Ammon's horn (tissue), 1 donor: ENCODE results near the gene EPYC.

Source experiments
- DNase-seq: peaks from one replicate; pipeline ENCODE4 v3.0.0-alpha.2; 2016; ENCODE audit warnings: low spot score

The EPYC gene

GRCh38 chr12:90958347-90958746 lies 46.4 kb downstream of the EPYC start:
- DNase-seq = no peak

DNA sequence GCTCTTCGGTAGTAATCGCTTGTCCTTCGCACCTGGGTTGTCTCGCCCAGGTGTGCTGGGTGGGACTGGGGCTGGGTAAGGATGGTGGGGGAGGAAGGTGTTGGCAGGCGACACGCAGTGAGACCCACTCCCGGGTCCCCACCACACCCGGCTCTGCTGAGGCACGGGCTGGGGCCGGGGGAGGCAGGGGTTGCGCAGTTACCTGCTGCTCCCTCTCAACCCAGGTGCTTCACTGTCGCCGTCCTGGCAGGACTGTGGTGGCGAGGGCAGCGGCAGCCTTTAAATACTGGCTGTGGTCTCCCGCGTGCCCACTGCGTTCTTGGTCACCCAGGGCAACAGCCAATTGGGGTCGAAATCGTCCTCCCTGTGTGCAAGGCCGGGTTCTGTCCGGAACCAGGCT lies 49.9 kb downstream of the EPYC start, which contains the start of gene CCER1:
Gene CCER1 (minus strand): TSS at position 256 of the 400 bp plus-strand sequence. CDS start 434 bp downstream, outside the sequence.
- DNase-seq = no peak

GRCh38 chr12:90954428-90954827 lies 50.3 kb downstream of the EPYC start:
- DNase-seq = no peak

GRCh38 chr12:90953956-90954421 lies 50.8 kb downstream of the EPYC start:
- DNase-seq = no peak

GRCh38 chr12:90951432-90952105 lies 53.2 kb downstream of the EPYC start:
- no peak for DNase-seq

GRCh38 chr12:90947869-90948268 lies 56.9 kb downstream of the EPYC start:
- no peak for DNase-seq

DNA sequence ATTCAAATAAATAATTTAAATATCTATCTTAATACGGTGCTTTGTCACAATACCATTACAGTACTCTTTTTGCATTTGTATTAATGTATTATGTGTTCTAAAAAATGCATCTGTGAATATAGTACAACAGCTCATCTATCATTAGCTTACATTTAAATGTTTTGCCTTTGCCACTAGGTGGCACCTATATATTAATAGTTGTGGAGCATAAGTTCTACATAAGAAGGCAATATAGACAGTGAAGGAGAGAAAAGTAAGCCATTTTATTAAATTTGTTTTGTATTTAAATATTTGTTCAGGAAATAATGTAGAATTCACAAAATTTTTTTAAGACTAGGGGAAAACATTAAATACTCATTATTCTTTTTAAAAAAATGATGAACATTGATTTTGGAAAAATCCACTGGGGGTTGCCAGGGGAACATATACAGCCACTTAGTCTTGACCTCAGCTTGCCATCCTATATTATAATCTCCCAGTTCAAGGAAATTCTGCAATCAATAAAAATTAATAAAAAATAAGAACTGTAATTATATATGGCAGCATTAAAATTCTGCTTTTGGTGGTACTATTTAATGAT lies 59.6 kb downstream of the EPYC start:
- DNase-seq = no peak

- DNase-seq = no peak
These were observed 61.5 kb downstream of the EPYC start for GRCh38 chr12:90943255-90943654.

GRCh38 chr12:90940872-90941499 lies 63.8 kb downstream of the EPYC start:
- no peak for DNase-seq

DNA sequence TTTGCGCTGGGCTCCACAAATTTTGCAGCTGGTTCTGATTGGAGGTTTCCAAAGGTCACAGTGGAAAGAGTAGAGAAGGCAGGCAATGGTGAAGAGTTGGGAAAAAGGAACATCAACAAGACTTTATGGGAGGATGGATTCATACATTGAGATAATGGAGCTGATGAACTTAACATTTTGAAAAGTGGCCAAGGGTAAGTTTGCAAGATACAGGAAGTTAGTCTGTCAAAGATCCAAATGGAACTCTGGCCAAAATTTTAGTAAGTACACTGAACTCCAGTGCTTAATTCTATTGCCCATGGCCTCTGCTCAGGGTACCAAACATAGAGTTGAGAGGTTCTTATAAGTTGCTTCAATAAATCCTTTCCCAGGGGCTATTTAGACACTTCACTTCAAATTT lies 65.4 kb downstream of the EPYC start:
- no peak for DNase-seq

GRCh38 chr12:90938451-90938850 lies 66.3 kb downstream of the EPYC start:
- no peak for DNase-seq

GRCh38 chr12:90937651-90938050 lies 67.1 kb downstream of the EPYC start:
- DNase-seq = no peak

GRCh38 chr12:90936230-90937005 lies 68.4 kb downstream of the EPYC start:
- no peak for DNase-seq

DNA sequence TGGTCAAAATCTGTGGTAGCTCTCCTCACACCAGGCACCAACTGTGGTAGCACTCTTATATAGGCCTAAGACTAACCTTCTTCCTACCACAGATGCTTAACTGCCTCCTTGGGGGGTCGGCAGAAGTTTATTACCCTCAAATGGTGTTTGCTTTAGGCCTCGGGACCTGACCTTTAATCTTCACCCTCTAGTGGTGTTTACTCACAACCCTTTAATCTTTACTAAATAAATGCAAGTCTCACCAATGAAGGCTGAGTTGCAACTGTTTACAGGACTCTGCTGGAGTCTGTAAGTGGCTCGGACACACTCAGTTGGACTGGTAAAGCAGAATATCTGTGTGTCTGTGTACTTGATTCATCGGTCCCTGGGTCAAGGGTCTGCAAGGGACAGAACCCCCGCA lies 79.2 kb downstream of the EPYC start:
- no peak for DNase-seq

GRCh38 chr12:90924406-90924805 lies 80.4 kb downstream of the EPYC start:
- DNase-seq = no peak

GRCh38 chr12:90922145-90922627 lies 82.6 kb downstream of the EPYC start:
- DNase-seq = no peak

GRCh38 chr12:90921536-90921935 lies 83.2 kb downstream of the EPYC start:
- DNase-seq = no peak

GRCh38 chr12:90920222-90920621 lies 84.5 kb downstream of the EPYC start:
- DNase-seq = no peak

GRCh38 chr12:90917431-90917830 lies 87.3 kb downstream of the EPYC start:
- DNase-seq = no peak

DNA sequence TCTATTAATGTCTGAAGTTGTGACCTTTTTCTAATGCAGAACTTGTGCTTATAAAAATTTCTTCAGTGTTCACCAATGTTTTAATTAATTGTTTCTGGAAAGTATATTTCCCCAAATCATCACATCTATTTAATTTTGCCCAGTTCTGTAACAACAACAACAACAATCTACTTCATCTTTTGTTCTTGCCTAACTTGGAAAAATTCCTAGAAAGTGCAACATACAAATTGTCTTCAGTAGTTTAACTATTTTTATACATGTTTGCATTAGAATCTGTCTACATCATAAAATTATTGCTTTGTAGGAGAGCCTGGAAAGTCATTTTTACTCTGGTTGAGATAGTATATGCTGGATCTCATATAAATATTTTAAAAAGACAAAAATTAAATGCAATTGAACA lies 88.3 kb downstream of the EPYC start:
- DNase-seq = no peak

GRCh38 chr12:90915353-90915752 lies 89.4 kb downstream of the EPYC start:
- DNase-seq = no peak
